Spleen (tissue), 11 donors: ENCODE results near the gene ATP1A4. TPM values are rescaled to one million over a fixed set of nuclear protein-coding genes. Genes with fewer than 3 reads are reported as not detected.
A peak's percentile ranks its signal among the peaks of the same experiment; 100 is the strongest.

Experiments
- DNase-seq: peaks from one replicate; pipeline ENCODE4 v3.0.0-alpha.2; 2020
- H3K27ac ChIP-seq, 8 donors: fragments of 200-600 bp; sonication (generic) in 7 of 8; 1 replicate in 4 of 8; 2 replicates in 4 of 8; pipeline versions ENCODE4 v1.5.0 to v1.8.0; 2016 to 2021; ENCODE audit warnings: inconsistent platforms in 4 of 8, mild to moderate bottlenecking in 4 of 8, moderate library complexity in 1 of 8
- H3K27me3 ChIP-seq, 7 donors: fragments of 200-600 bp; sonication (generic) in 6 of 7; replicated peaks in 1 of 7; 1 replicate in 4 of 7; 2 replicates in 3 of 7; pipeline versions ENCODE4 v1.5.0 to v1.8.0; 2016 to 2021; ENCODE audit warnings: inconsistent platforms in 3 of 7, mild to moderate bottlenecking in 1 of 7
- H3K36me3 ChIP-seq, 6 donors: fragments of 200-600 bp; sonication (generic) in 5 of 6; 1 replicate in 4 of 6; 2 replicates in 2 of 6; pipeline versions ENCODE4 v1.5.0 to v1.8.0; 2016 to 2021; ENCODE audit warnings: inconsistent platforms in 2 of 6
- H3K4me1 ChIP-seq, 6 donors: fragments of 200-600 bp; sonication (generic) in 5 of 6; 1 replicate in 3 of 6; 2 replicates in 3 of 6; pipeline versions ENCODE4 v1.5.0 to v1.8.0; 2016 to 2021; ENCODE audit warnings: inconsistent platforms in 3 of 6
- H3K4me3 ChIP-seq, 8 donors: fragments of 200-600 bp; sonication (generic) in 7 of 8; 1 replicate in 4 of 8; 2 replicates in 4 of 8; pipeline versions ENCODE4 v1.5.0 to v1.8.0; 2016 to 2021; ENCODE audit warnings: inconsistent platforms in 4 of 8, mild to moderate bottlenecking in 4 of 8, moderate library complexity in 2 of 8
- H3K9me3 ChIP-seq, 8 donors: fragments of 200-600 bp; sonication (generic) in 7 of 8; 1 replicate in 4 of 8; 2 replicates in 4 of 8; pipeline versions ENCODE4 v1.5.0 to v1.8.0; 2016 to 2021; ENCODE audit warnings: inconsistent platforms in 4 of 8
- CTCF ChIP-seq, 11 experiments: fragments of 200-600 bp in 7 of 11; fragments of 450-650 bp in 4 of 11; sonication (generic) in 4 of 11; IDR thresholded peaks in 8 of 11; conservative IDR thresholded peaks in 3 of 11; 1 replicate in 7 of 11; 2 replicates in 4 of 11; pipeline versions ENCODE4 v1.4.0 to v1.8.0; 2016 to 2021; ENCODE audit warnings: antibody characterized with exemption in 11 of 11, inconsistent platforms in 4 of 11, mild to moderate bottlenecking in 1 of 11
- POLR2A ChIP-seq, 3 donors: fragments of 450-650 bp; IDR thresholded peaks; one replicate each; pipeline ENCODE4 v1.5.1; 2017; ENCODE audit warnings: antibody characterized with exemption in 3 of 3, mild to moderate bottlenecking in 1 of 3
- POLR2AphosphoS5 ChIP-seq, 3 donors: sonication (generic); formaldehyde crosslinking; IDR thresholded peaks; one replicate each; pipeline ENCODE4 v1.5.1; 2017; ENCODE audit warnings: antibody characterized with exemption in 3 of 3
- WGBS, 5 donors: extraction: QIAGEN DNeasy Blood & Tissue Kit in 3 of 5; methylation state at CpG; one replicate each; pipeline versions ENCODE4 v1.1.5 to v1.1.7; 2013 to 2018; 5-methylcytosine and 5-hydroxymethylcytosine counted together
- intact Hi-C: fragments of 100-400 bp; cut with DNase I; formaldehyde crosslinking; loops from one replicate; pipeline ENCODE4 v1.15.0; 2023; ENCODE audit warnings: low total_unique reads
- polyA plus RNA-seq, 3 donors: library from polyadenylated mRNA; stranded (reverse); fragments of 200-250 nt; gene quantifications; one replicate each; pipeline ENCODE4 v1.2.1, GENCODE V29; 2013
- total RNA-seq, 7 donors: library from RNA; depleted of rRNA in 3 of 7; stranded (reverse); fragments of >200 nt in 3 of 7; fragmentation: NEBNext Ultra II Directional in 4 of 7; extraction: Animal tissue kit (Norgen Biotek cat#: 25700) in 4 of 7; gene quantifications; one replicate each; pipeline versions ENCODE4 v1.1.0 to v1.2.1, GENCODE V29; 2016 to 2021
- donor health status: healthy with polysubstance abuse.
- donor health status: DM: no; HTN: no; CAD: no; lungs with moderate emphysema.
- donor health status: DM: no; HTN: no; CAD: no.
- donor health status: Bipolar disorder and iron deficiency.
- donor health status: healthy.
- donor health status: DM: no; HTN: no; CAD: no.
- donor health status: DM: yes; HTN: yes; CAD: no.

Gene ATP1A4
- total and polyA plus RNA-seq, 10 donors, result 0.70 to 2.9 (median 0.95) TPM; not detected in 2

- Histone ChIP-seq H3K36me3 (no peaks in the 10 kb centered on the region), H3K27ac (no peak overlapping the region), H3K4me1 (peaks cover 0 to 9% (median 0%) of the 10 kb centered on the region in 6 donors), H3K27me3 (peaks cover 0 to 25% (median 0%) of the 10 kb centered on the region in 7 donors), H3K4me3 (no peak overlapping the region), H3K9me3 (no peaks in the 10 kb centered on the region)
- 55 to 75% (median 57%) methylated on average over 8 of the region's 8 CpGs for WGBS, 5 donors
- no peak for DNase-seq
- TF ChIP-seq CTCF (IDR thresholded peaks at IDR 0.05 in 8 of 11, conservative IDR thresholded peaks at IDR 0.05 in 3 of 11) (no peak), POLR2A (IDR thresholded peaks at IDR 0.05) (no peak), POLR2AphosphoS5 (IDR thresholded peaks at IDR 0.05) (no peak)
- intact Hi-C loops, result no loop called here
Measured at GRCh38 chr1:160117709-160118183, 33.7 kb upstream of the ATP1A4 start.

- no peaks in the 10 kb centered on the region for H3K36me3 ChIP-seq
- peaks cover 0 to 9% (median 0%) of the 10 kb centered on the region in 6 donors for H3K4me1 ChIP-seq
- no peaks in the 10 kb centered on the region for H3K9me3 ChIP-seq
- intact Hi-C loops, result no loop called here
- no peak for TF ChIP-seq CTCF (IDR thresholded peaks at IDR 0.05 in 8 of 11, conservative IDR thresholded peaks at IDR 0.05 in 3 of 11)
- no peak for TF ChIP-seq POLR2A (IDR thresholded peaks at IDR 0.05)
- no peak for TF ChIP-seq POLR2AphosphoS5 (IDR thresholded peaks at IDR 0.05)
- 70 to 97% (median 91%) methylated on average over 3 of the region's 3 CpGs for WGBS, 5 donors
- DNase-seq, result no peak
- no peak overlapping the region for H3K4me3 ChIP-seq
- H3K27ac ChIP-seq, result no peak overlapping the region
- H3K27me3 ChIP-seq, result peaks cover 0 to 25% (median 0%) of the 10 kb centered on the region in 7 donors
Measured at GRCh38 chr1:160118928-160119327, 32.5 kb upstream of the ATP1A4 start.

DNA sequence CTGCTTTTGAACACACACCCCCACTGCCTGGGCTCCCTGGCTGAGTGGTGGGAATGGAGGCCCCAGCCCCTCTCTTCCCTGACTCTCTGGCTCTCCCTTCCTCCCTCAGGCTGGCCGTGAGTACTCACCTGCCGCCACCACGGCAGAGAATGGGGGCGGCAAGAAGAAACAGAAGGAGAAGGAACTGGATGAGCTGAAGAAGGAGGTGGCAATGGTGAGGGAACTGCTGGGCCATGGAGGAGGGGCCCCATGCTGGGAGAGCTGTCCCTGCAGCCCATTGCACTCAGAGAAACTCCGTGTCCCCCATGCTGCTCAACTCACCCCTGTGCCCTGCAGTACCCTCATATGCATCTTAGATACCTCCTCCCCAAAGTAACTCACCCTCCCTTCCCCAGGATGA is 30.6 kb upstream of the ATP1A4 start:
- no peaks in the 10 kb centered on the region for H3K36me3 ChIP-seq
- peaks cover 0 to 19% (median 0%) of the 10 kb centered on the region in 7 donors for H3K27me3 ChIP-seq
- H3K4me3 ChIP-seq, result no peak overlapping the region
- DNase-seq, result peak; percentile 48
- H3K27ac ChIP-seq, result no peak overlapping the region
- intact Hi-C loops, result no loop called here
- H3K4me1 ChIP-seq, result peaks cover 0 to 8% (median 0%) of the 10 kb centered on the region in 6 donors
- TF ChIP-seq POLR2AphosphoS5 (IDR thresholded peaks at IDR 0.05) (no peak), POLR2A (IDR thresholded peaks at IDR 0.05) (no peak), CTCF (IDR thresholded peaks at IDR 0.05 in 8 of 11, conservative IDR thresholded peaks at IDR 0.05 in 3 of 11) (no peak)
- H3K9me3 ChIP-seq, result no peaks in the 10 kb centered on the region
- 85 to 95% (median 90%) methylated on average over 5 of the region's 5 CpGs for WGBS, 5 donors

GRCh38 chr1:160121388-160121787 is 30.0 kb upstream of the ATP1A4 start:
- Histone ChIP-seq H3K4me1 (peaks cover 0 to 5% (median 0%) of the 10 kb centered on the region in 6 donors), H3K9me3 (no peaks in the 10 kb centered on the region), H3K27ac (no peak overlapping the region), H3K27me3 (peaks cover 0 to 13% (median 0%) of the 10 kb centered on the region in 7 donors), H3K36me3 (no peaks in the 10 kb centered on the region), H3K4me3 (no peak overlapping the region)
- intact Hi-C loops, result no loop called here
- 83 to 100% (median 88%) methylated on average over 1 of the region's 1 CpG for WGBS, 5 donors
- TF ChIP-seq POLR2AphosphoS5 (IDR thresholded peaks at IDR 0.05) (no peak), POLR2A (IDR thresholded peaks at IDR 0.05) (no peak), CTCF (IDR thresholded peaks at IDR 0.05 in 8 of 11, conservative IDR thresholded peaks at IDR 0.05 in 3 of 11) (no peak)
- DNase-seq, result peak; percentile 35
